Caco-2 (cell line): Measurements from ENCODE around the gene CHST14. TPM values are rescaled to one million over a fixed set of nuclear protein-coding genes. Genes with fewer than 3 reads are reported as not detected.

Source experiments
- Bru-seq: library from RNA; stranded (reverse); fragments of 400-500 nt; gene quantifications from one replicate; lab custom pipeline; 2021; lab: Mats Ljungman, UMichigan
- BruChase-seq, 2 experiments: library from RNA; stranded (reverse); fragments of 400-500 nt; gene quantifications; one replicate each; lab custom pipeline; 2021; lab: Mats Ljungman, UMichigan
- BruUV-seq: library from RNA; stranded (reverse); fragments of 400-500 nt; replicated peaks from 2 replicates; lab custom pipeline; 2021; lab: Mats Ljungman, UMichigan
- CTCF ChIA-PET: fragments of 300-600 bp; sonication (Branson Sonifier 250); formaldehyde crosslinking; loops from one replicate; lab custom pipeline; 2022; ENCODE audit warnings: antibody characterized with exemption; lab: Charles Lee
- POLR2A ChIA-PET: fragments of 300-600 bp; sonication (Branson Sonifier 250); formaldehyde crosslinking; loops from one replicate; lab custom pipeline; 2022; ENCODE audit warnings: antibody characterized with exemption; lab: Charles Lee
- DNase-seq, 2 experiments: peaks; one replicate each; pipeline versions ENCODE4 v3.0.0 to v3.0.0-alpha.2; 2020 to 2022
- H3K27me3 ChIP-seq: replicated peaks from 2 replicates; pipeline ENCODE4 v1.6.0; 2011; ENCODE audit warnings: low read length; ENCODE audit not compliant: control insufficient read depth, insufficient read depth
- H3K36me3 ChIP-seq: 2 replicates; pipeline ENCODE4 v1.5.1; 2011; ENCODE audit warnings: low read length; ENCODE audit not compliant: control insufficient read depth, insufficient read depth
- H3K4me1 ChIP-seq: fragments of 250-450 bp; sonication (Bioruptor Pico); 2 replicates; pipeline ENCODE4 v1.5.1; 2020; ENCODE audit warnings: mild to moderate bottlenecking
- H3K4me3 ChIP-seq: 2 replicates; pipeline ENCODE4 v1.5.1; 2011; ENCODE audit warnings: low read depth, mild to moderate bottlenecking, control low read depth, low read length
- H3K9me3 ChIP-seq: fragments of 250-450 bp; sonication (Bioruptor Pico); 2 replicates; pipeline ENCODE4 v1.5.1; 2020; ENCODE audit warnings: mild to moderate bottlenecking, moderate library complexity
- H3K27ac Mint-ChIP-seq: one replicate; pipeline ENCODE4 v1.8.0; 2022; ENCODE audit warnings: mixed read lengths; ENCODE audit not compliant: unreplicated experiment
- H3K27me3 Mint-ChIP-seq: one replicate; pipeline ENCODE4 v1.8.0; 2022; ENCODE audit warnings: mixed read lengths; ENCODE audit not compliant: insufficient read depth, unreplicated experiment
- H3K36me3 Mint-ChIP-seq: one replicate; pipeline ENCODE4 v1.8.0; 2022; ENCODE audit warnings: mild to moderate bottlenecking, mixed read lengths; ENCODE audit not compliant: insufficient read depth, unreplicated experiment
- H3K4me1 Mint-ChIP-seq: one replicate; pipeline ENCODE4 v1.8.0; 2022; ENCODE audit warnings: low read depth, mixed read lengths; ENCODE audit not compliant: unreplicated experiment
- H3K4me3 Mint-ChIP-seq: one replicate; pipeline ENCODE4 v1.8.0; 2022; ENCODE audit warnings: mild to moderate bottlenecking, moderate library complexity, mixed read lengths; ENCODE audit not compliant: unreplicated experiment
- H3K9me3 Mint-ChIP-seq: one replicate; pipeline ENCODE4 v1.8.0; 2022; ENCODE audit warnings: mixed read lengths; ENCODE audit not compliant: unreplicated experiment
- intact Hi-C: fragments of 100-400 bp; cut with micrococcal nuclease; formaldehyde crosslinking; loops from one replicate; pipeline ENCODE4 v1.10.0; 2022; ENCODE audit not compliant: unreplicated experiment
- long read RNA-seq: library from polyadenylated mRNA; stranded (forward); transcript quantifications from one replicate; pipeline ENCODE4 v2.0.0, GENCODE V29; 2022
- total RNA-seq: library from RNA; stranded (reverse); gene quantifications from 2 replicates; pipeline ENCODE4 v1.2.3, GENCODE V29; 2022
- TF ChIP-seq, protein P1 (sequence below), 2 experiments: fragments of 200-600 bp in 1 of 2; IDR thresholded peaks; 1 replicate in 1 of 2; 2 replicates in 1 of 2; pipeline versions ENCODE4 v1.5.1 to v1.8.0; 2011 to 2022; ENCODE audit warnings: antibody characterized with exemption in 1 of 2, control low read depth in 1 of 2, inconsistent platforms in 1 of 2, low read depth in 1 of 2, low read length in 1 of 2, mild to moderate bottlenecking in 1 of 2, moderate library complexity in 1 of 2; ENCODE audit not compliant: insufficient read depth in 1 of 2, severe bottlenecking in 1 of 2, unreplicated experiment in 1 of 2

CHST14 gene, protein sequence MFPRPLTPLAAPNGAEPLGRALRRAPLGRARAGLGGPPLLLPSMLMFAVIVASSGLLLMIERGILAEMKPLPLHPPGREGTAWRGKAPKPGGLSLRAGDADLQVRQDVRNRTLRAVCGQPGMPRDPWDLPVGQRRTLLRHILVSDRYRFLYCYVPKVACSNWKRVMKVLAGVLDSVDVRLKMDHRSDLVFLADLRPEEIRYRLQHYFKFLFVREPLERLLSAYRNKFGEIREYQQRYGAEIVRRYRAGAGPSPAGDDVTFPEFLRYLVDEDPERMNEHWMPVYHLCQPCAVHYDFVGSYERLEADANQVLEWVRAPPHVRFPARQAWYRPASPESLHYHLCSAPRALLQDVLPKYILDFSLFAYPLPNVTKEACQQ
- total RNA-seq (17.0 and 19.6 TPM in 2 replicates), Bru-seq, nascent RNA (percentile 61 among the genes with signal in this experiment), BruChase-seq, experiment 1, labeled RNA remaining after a 2-hour chase (percentile 81 among the genes with signal in this experiment), BruChase-seq, experiment 2, labeled RNA remaining after a 6-hour chase (percentile 77 among the genes with signal in this experiment)
- long read RNA-seq, transcript CHST14-201 (1 exons, 3,574 nt): major isoform, 20 of 20 reads
- long read RNA-seq, partial matches to known transcripts: 0 of 20 reads
- long read RNA-seq, other reads (novel, unspliced or antisense): 0 of 20 reads

GRCh38 chr15:40470423-40471104 is at the start of gene CHST14:
CHST14 (plus strand) TSS chr15:40470984; CDS start chr15:40471214, 230 bp downstream.
- Histone ChIP-seq H3K4me1 (peaks cover 10% of the 10 kb centered on the region), H3K4me3 (peak within 1 kb of the TSS; percentile 74), H3K9me3 (no peaks in the 10 kb centered on the region), H3K27me3 (no peaks in the 10 kb centered on the region), H3K36me3 (no peaks in the 10 kb centered on the region)
- DNase-seq: peak; percentile 71 to 81
- Mint-ChIP-seq H3K9me3 (no peaks in the 10 kb centered on the region), H3K27ac (peak within 1 kb of the TSS; percentile 88), H3K4me3 (peak within 1 kb of the TSS; percentile 80), H3K4me1 (peaks cover 8% of the 10 kb centered on the region), H3K27me3 (no peaks in the 10 kb centered on the region), H3K36me3 (peaks cover 29% of the 10 kb centered on the region)
- TF ChIP-seq, protein P1, sequence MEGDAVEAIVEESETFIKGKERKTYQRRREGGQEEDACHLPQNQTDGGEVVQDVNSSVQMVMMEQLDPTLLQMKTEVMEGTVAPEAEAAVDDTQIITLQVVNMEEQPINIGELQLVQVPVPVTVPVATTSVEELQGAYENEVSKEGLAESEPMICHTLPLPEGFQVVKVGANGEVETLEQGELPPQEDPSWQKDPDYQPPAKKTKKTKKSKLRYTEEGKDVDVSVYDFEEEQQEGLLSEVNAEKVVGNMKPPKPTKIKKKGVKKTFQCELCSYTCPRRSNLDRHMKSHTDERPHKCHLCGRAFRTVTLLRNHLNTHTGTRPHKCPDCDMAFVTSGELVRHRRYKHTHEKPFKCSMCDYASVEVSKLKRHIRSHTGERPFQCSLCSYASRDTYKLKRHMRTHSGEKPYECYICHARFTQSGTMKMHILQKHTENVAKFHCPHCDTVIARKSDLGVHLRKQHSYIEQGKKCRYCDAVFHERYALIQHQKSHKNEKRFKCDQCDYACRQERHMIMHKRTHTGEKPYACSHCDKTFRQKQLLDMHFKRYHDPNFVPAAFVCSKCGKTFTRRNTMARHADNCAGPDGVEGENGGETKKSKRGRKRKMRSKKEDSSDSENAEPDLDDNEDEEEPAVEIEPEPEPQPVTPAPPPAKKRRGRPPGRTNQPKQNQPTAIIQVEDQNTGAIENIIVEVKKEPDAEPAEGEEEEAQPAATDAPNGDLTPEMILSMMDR (IDR thresholded peaks at IDR 0.05; ENCODE audit: insufficient read depth in 1 of 2, low read depth in 1 of 2, low read length in 1 of 2, severe bottlenecking in 1 of 2, unreplicated experiment in 1 of 2): peak in 1 of 2 experiments; percentile 17
- ChIA-PET POLR2A (no interaction called here), CTCF (interaction anchor here (0.7 to 1.8 kb wide), 2 partner anchors 30 to 812 kb away, joined by 3 to 8 read pairs; partner anchors contain the start of gene BAHD1)
- intact Hi-C loops: loop anchor here (1.0 kb wide), 2 partner anchors 30 to 37 kb away; partner anchors contain the start of gene BAHD1
- no TSS peak for BruUV-seq

GRCh38 chr15:40421246-40422157 is 49.3 kb upstream of the CHST14 start:
- Histone ChIP-seq H3K4me3 (peak overlapping the region; percentile 35), H3K4me1 (peaks cover 5% of the 10 kb centered on the region; the same call in 1 of the 2 replicates), H3K9me3 (no peaks in the 10 kb centered on the region), H3K27me3 (no peaks in the 10 kb centered on the region), H3K36me3 (no peaks in the 10 kb centered on the region)
- H3K27me3 Mint-ChIP-seq: no peaks in the 10 kb centered on the region
- POLR2A ChIA-PET: no interaction called here
- BruUV-seq: no TSS peak
- H3K4me3 Mint-ChIP-seq: peak overlapping the region; percentile 9
- TF ChIP-seq, protein P1 (IDR thresholded peaks at IDR 0.05; ENCODE audit: insufficient read depth in 1 of 2, low read depth in 1 of 2, low read length in 1 of 2, severe bottlenecking in 1 of 2, unreplicated experiment in 1 of 2): peak; percentile 95 to 96
- no peak overlapping the region for H3K27ac Mint-ChIP-seq
- DNase-seq: peak; percentile 79 to 87
- CTCF ChIA-PET: interaction anchor here (0.6 to 4.3 kb wide), 8 partner anchors 16 to 142 kb away, joined by 3 to 31 read pairs (median 4); partner anchors contain the start of gene INAFM2
- intact Hi-C loops: loop anchor here (1.0 to 5.0 kb wide), 5 partner anchors 77 to 142 kb away; partner anchors contain the start of gene INAFM2
- peaks cover 10% of the 10 kb centered on the region for H3K36me3 Mint-ChIP-seq
- H3K4me1 Mint-ChIP-seq: no peaks in the 10 kb centered on the region
- H3K9me3 Mint-ChIP-seq: no peaks in the 10 kb centered on the region
